ENCODE results near the gene MAPK8IP1.

The MAPK8IP1 gene

GRCh38 chr11:45942381-45942780 lies 56.9 kb downstream of the MAPK8IP1 start:
- no peak for DNase-seq (ENCODE audit: low read depth in 2 of 2)

- DNase-seq (ENCODE audit: low read depth in 2 of 2) = no peak
Measured at GRCh38 chr11:45945397-45945999, 60.0 kb downstream of the MAPK8IP1 start.

DNA sequence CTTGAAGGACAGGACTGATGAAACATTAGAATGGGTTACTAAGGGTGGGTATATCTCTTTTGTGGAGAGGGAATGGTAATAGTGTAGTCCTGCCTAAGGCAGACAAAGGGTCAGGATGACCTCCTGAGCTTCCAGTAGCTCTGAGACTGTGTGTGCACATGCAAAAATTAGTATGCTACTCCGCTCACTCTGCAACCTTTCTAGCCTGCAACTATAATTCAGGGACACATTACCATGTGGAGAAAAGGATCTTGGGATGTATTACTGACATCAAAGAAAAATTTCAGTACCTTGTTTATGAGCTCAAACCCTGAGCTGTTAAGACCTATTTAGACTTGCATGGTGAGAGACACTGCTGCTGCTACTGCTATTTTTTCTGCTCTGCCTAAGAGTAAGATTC lies 62.4 kb downstream of the MAPK8IP1 start:
- DNase-seq (ENCODE audit: low read depth in 2 of 2) = no peak

- no peak for DNase-seq (ENCODE audit: low read depth in 2 of 2)
Measured at GRCh38 chr11:45948356-45948755, 62.9 kb downstream of the MAPK8IP1 start.

DNA sequence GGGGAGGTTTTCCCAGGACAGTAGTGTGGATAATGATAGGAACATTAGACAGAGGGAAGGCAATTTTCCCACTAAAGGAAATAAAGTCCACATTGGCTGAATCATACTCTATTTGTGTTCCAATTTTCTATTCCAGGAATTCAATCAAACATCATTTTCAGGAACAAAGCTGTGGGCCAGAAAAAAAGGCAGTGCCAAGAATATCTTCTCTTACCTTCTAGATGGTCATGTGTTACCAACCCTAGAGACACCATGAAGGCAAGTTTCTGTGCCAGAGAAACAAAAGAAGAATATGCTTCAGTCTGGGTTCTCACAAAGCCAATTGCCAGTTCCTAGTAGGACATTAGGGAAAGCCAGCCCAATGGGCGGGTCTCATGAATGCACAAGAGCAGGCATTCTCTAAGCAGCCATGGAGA lies 64.5 kb downstream of the MAPK8IP1 start:
- DNase-seq (ENCODE audit: low read depth in 2 of 2) = no peak
